ENCODE results near the gene THNSL1. TPM values are rescaled to one million over a fixed set of nuclear protein-coding genes. Genes with fewer than 3 reads are reported as not detected.
"Not testable (repeated sequence)": the region's sequence is repeated elsewhere in the genome, so short reads cannot be mapped to it uniquely, and the experiment has no call there.

Gene THNSL1
- 6.5 and 7.0 TPM in 2 replicates for total RNA-seq
- long read RNA-seq, transcript THNSL1-202 (3 exons, 3,788 nt), result minor isoform, 16 of 97 reads
- long read RNA-seq, transcript THNSL1-201 (3 exons, 3,691 nt), result major isoform, 76 of 97 reads
- long read RNA-seq, partial matches to known transcripts, result 4 of 97 reads
- long read RNA-seq, other reads (novel, unspliced or antisense), result 1 of 97 reads

GRCh38 chr10:25016376-25017153 is at the start of gene THNSL1:
TSS of gene THNSL1 (plus strand) at chr10:25016612. CDS start at chr10:25023224, 6,612 bp downstream.
- peak within 1 kb of the TSS; percentile 74 for H3K4me3 Mint-ChIP-seq (ENCODE audit: low read depth)
- H3K4me1 Mint-ChIP-seq (ENCODE audit: low read depth), result peaks cover 9% of the 10 kb centered on the region
- no peaks in the 10 kb centered on the region for H3K27me3 Mint-ChIP-seq
- peaks cover 3% of the 10 kb centered on the region for H3K9me3 Mint-ChIP-seq (ENCODE audit: low read depth)
- no peak for TF ChIP-seq CTCF (IDR thresholded peaks at IDR 0.05; ENCODE audit: unreplicated experiment)
- DNase-seq (ENCODE audit: low spot score, unreplicated experiment), result peak; percentile 92
- peaks cover 1% of the 10 kb centered on the region for H3K36me3 Mint-ChIP-seq (ENCODE audit: insufficient read depth)
- H3K27ac Mint-ChIP-seq, result peak within 1 kb of the TSS; percentile 99

GRCh38 chr10:24966962-24967481 is 49.4 kb upstream of the THNSL1 start:
- no peaks in the 10 kb centered on the region for H3K27me3 Mint-ChIP-seq
- H3K36me3 Mint-ChIP-seq (ENCODE audit: insufficient read depth), result no peaks in the 10 kb centered on the region

GRCh38 chr10:24968349-24968748 is 48.1 kb upstream of the THNSL1 start:
- DNase-seq (ENCODE audit: low spot score, unreplicated experiment), result no peak
- Mint-ChIP-seq H3K27ac (no peak overlapping the region), H3K4me3 (ENCODE audit: low read depth) (no peak overlapping the region), H3K36me3 (ENCODE audit: insufficient read depth) (no peaks in the 10 kb centered on the region), H3K27me3 (no peaks in the 10 kb centered on the region), H3K4me1 (ENCODE audit: low read depth) (no peaks in the 10 kb centered on the region), H3K9me3 (ENCODE audit: low read depth) (no peaks in the 10 kb centered on the region)
- TF ChIP-seq CTCF (IDR thresholded peaks at IDR 0.05; ENCODE audit: unreplicated experiment), result no peak

More at GRCh38 chr10:24966962-24967481, 49.4 kb upstream of the THNSL1 start:
- DNase-seq (ENCODE audit: low spot score, unreplicated experiment), result no peak
- H3K9me3 Mint-ChIP-seq (ENCODE audit: low read depth), result no peaks in the 10 kb centered on the region
- H3K4me3 Mint-ChIP-seq (ENCODE audit: low read depth), result no peak overlapping the region
- H3K4me1 Mint-ChIP-seq (ENCODE audit: low read depth), result no peaks in the 10 kb centered on the region
- no peak for TF ChIP-seq CTCF (IDR thresholded peaks at IDR 0.05; ENCODE audit: unreplicated experiment)
- H3K27ac Mint-ChIP-seq, result no peak overlapping the region

- not testable (repeated sequence) for DNase-seq (ENCODE audit: low spot score, unreplicated experiment)
These were observed 47.5 kb upstream of the THNSL1 start for GRCh38 chr10:24968951-24969350.

GRCh38 chr10:24969841-24970281 is 46.6 kb upstream of the THNSL1 start:
- H3K27me3 Mint-ChIP-seq, result no peaks in the 10 kb centered on the region
- H3K9me3 Mint-ChIP-seq (ENCODE audit: low read depth), result no peaks in the 10 kb centered on the region
- no peaks in the 10 kb centered on the region for H3K4me1 Mint-ChIP-seq (ENCODE audit: low read depth)
- no peaks in the 10 kb centered on the region for H3K36me3 Mint-ChIP-seq (ENCODE audit: insufficient read depth)
- H3K4me3 Mint-ChIP-seq (ENCODE audit: low read depth), result no peak overlapping the region
- no peak for DNase-seq (ENCODE audit: low spot score, unreplicated experiment)
- no peak overlapping the region for H3K27ac Mint-ChIP-seq
- TF ChIP-seq CTCF (IDR thresholded peaks at IDR 0.05; ENCODE audit: unreplicated experiment), result no peak

More at GRCh38 chr10:24968951-24969350, 47.5 kb upstream of the THNSL1 start:
- not testable (repeated sequence) for H3K4me1 Mint-ChIP-seq (ENCODE audit: low read depth); H3K9me3 Mint-ChIP-seq (ENCODE audit: low read depth); H3K4me3 Mint-ChIP-seq (ENCODE audit: low read depth); H3K27ac Mint-ChIP-seq; H3K27me3 Mint-ChIP-seq; H3K36me3 Mint-ChIP-seq (ENCODE audit: insufficient read depth)

Data from progenitor cell of endocrine pancreas (in vitro differentiated cells).